HepG2 (cell line): ENCODE measurements around the gene OGG1. TPM values are rescaled to one million over a fixed set of nuclear protein-coding genes. Genes with fewer than 3 reads are reported as not detected.
A peak's percentile ranks its signal among the peaks of the same experiment; 100 is the strongest.

Experiments used
- ASH2L ChIP-seq: fragments of 300-600, 200-600 bp; sonication (generic); IDR thresholded peaks from 2 replicates; pipeline ENCODE4 v1.7.0; 2017; ENCODE audit warnings: low read depth, mild to moderate bottlenecking, moderate library complexity, mixed read lengths, low read length; ENCODE audit not compliant: insufficient read length
- CHD4 ChIP-seq: fragments of 200-600 bp; sonication (generic); IDR thresholded peaks from 2 replicates; pipeline ENCODE4 v1.7.0; 2017; ENCODE audit warnings: mild to moderate bottlenecking, low read length, borderline replicate concordance
- EEA1 ChIP-seq: sonication (generic); formaldehyde crosslinking; IDR thresholded peaks from 2 replicates; pipeline ENCODE4 v1.5.1; 2020; ENCODE audit warnings: mild to moderate bottlenecking, missing genetic modification reagents, borderline replicate concordance
- HMGA1 ChIP-seq: sonication (generic); formaldehyde crosslinking; conservative IDR thresholded peaks from 2 replicates; pipeline ENCODE4 v1.4.0; 2020; ENCODE audit warnings: missing genetic modification reagents
- IRX3 ChIP-seq: sonication (generic); formaldehyde crosslinking; IDR thresholded peaks from 2 replicates; pipeline ENCODE4 v1.8.1; 2023; ENCODE audit warnings: mild to moderate bottlenecking, low read depth, missing genetic modification reagents, borderline replicate concordance
- KLF11 ChIP-seq: IDR thresholded peaks from 2 replicates; pipeline ENCODE4 v1.6.1; 2016; ENCODE audit warnings: missing compliant biosample characterization
- MAZ ChIP-seq, 2 experiments: sonication (generic) in 1 of 2; formaldehyde crosslinking in 1 of 2; IDR thresholded peaks; 2 replicates each; pipeline versions ENCODE4 v1.5.0 to v1.6.1; 2012 to 2020; ENCODE audit warnings: low read depth in 2 of 2, mild to moderate bottlenecking in 2 of 2, borderline replicate concordance in 1 of 2, improper control_type of control experiment in 1 of 2, low read length in 1 of 2, missing genetic modification reagents in 1 of 2, moderate library complexity in 1 of 2
- MTF2 ChIP-seq: sonication (generic); formaldehyde crosslinking; IDR thresholded peaks from 2 replicates; pipeline ENCODE4 v1.5.0; 2020; ENCODE audit warnings: missing genetic modification reagents, borderline replicate concordance
- NKX3-1 ChIP-seq: sonication (generic); formaldehyde crosslinking; IDR thresholded peaks from 2 replicates; pipeline ENCODE4 v1.5.0; 2020; ENCODE audit warnings: missing genetic modification reagents
- PAX8 ChIP-seq: sonication (generic); formaldehyde crosslinking; IDR thresholded peaks from 2 replicates; pipeline ENCODE4 v1.8.0; 2022; ENCODE audit warnings: mild to moderate bottlenecking, missing genetic modification reagents, borderline replicate concordance
- RBM22 ChIP-seq: fragments of 200-400 bp; formaldehyde crosslinking; optimal IDR thresholded peaks from 2 replicates; pipeline ENCODE3; 2017; ENCODE audit warnings: mild to moderate bottlenecking, low read length, moderate library complexity
- TIGD3 ChIP-seq: sonication (generic); formaldehyde crosslinking; IDR thresholded peaks from 2 replicates; pipeline ENCODE4 v1.5.1; 2020; ENCODE audit warnings: mild to moderate bottlenecking, missing genetic modification reagents, borderline replicate concordance
- TP53 ChIP-seq: sonication (generic); formaldehyde crosslinking; conservative IDR thresholded peaks from 2 replicates; pipeline ENCODE4 v1.4.0; 2020; ENCODE audit warnings: missing genetic modification reagents
- UBTF ChIP-seq: sonication (generic); formaldehyde crosslinking; IDR thresholded peaks from 2 replicates; pipeline ENCODE4 v1.4.0; 2020; ENCODE audit warnings: mild to moderate bottlenecking, missing genetic modification reagents
- ZIK1 ChIP-seq: sonication (generic); formaldehyde crosslinking; IDR thresholded peaks from 2 replicates; pipeline ENCODE4 v1.5.0; 2020; ENCODE audit warnings: mild to moderate bottlenecking, low read depth, missing genetic modification reagents, borderline replicate concordance
- ZKSCAN8 ChIP-seq: IDR thresholded peaks from 2 replicates; pipeline ENCODE4 v1.6.1; 2016; ENCODE audit warnings: borderline replicate concordance, missing genetic modification reagents, missing compliant biosample characterization
- ZNF142 ChIP-seq: sonication (generic); formaldehyde crosslinking; IDR thresholded peaks from 2 replicates; pipeline ENCODE4 v1.4.0; 2020; ENCODE audit warnings: missing genetic modification reagents
- ZNF550 ChIP-seq: sonication (generic); formaldehyde crosslinking; IDR thresholded peaks from 2 replicates; pipeline ENCODE4 v1.4.0; 2020; ENCODE audit warnings: mild to moderate bottlenecking, missing genetic modification reagents, borderline replicate concordance
- ZNF7 ChIP-seq: IDR thresholded peaks from 2 replicates; pipeline ENCODE4 v1.6.1; 2016; ENCODE audit warnings: missing biosample characterization, missing genetic modification reagents
- ZSCAN20 ChIP-seq: sonication (generic); formaldehyde crosslinking; IDR thresholded peaks from 2 replicates; pipeline ENCODE4 v1.4.0; 2020; ENCODE audit warnings: missing genetic modification reagents, mild to moderate bottlenecking, borderline replicate concordance
- polyA plus RNA-seq, 8 experiments: library from polyadenylated mRNA; depleted of rRNA in 3 of 8; stranded (reverse) in 7 of 8; unstranded in 1 of 8; fragments of >200 nt; fragmentation: Illumina TruSeq in 4 of 8; extraction: Trizol in 4 of 8; gene quantifications; 2 replicates each; pipeline versions ENCODE4 v1.2.1 to v1.2.3, GENCODE V29; 2011 to 2016; ENCODE audit warnings: low read depth in 4 of 8, missing spikeins in 1 of 8, mixed read lengths in 1 of 8; ENCODE audit not compliant: insufficient read depth in 1 of 8
- total RNA-seq, 5 experiments: library from RNA; depleted of rRNA; stranded (reverse); fragments of >200 nt; fragmentation: Illumina TruSeq; extraction: Trizol; gene quantifications; 2 replicates each; pipeline ENCODE4 v1.2.3, GENCODE V29; 2016; ENCODE audit warnings: low read depth in 1 of 5

Gene OGG1
- total and polyA plus RNA-seq, 2 of the 13 experiments (the other 11 are each of a cell fraction or from before 2014, with no cell fraction given), result 28.7 to 33.2 TPM

- no peak for TF ChIP-seq ZNF142 (CRISPR knock-in tag)
- no peak for TF ChIP-seq MTF2 (CRISPR knock-in tag)
- TF ChIP-seq ASH2L, result no peak
- no peak for TF ChIP-seq HMGA1
- 0 out of 2 replicates have a peak, but pooled peaks have one; percentile 21 for TF ChIP-seq NKX3-1 (CRISPR knock-in tag)
- TF ChIP-seq MAZ (IDR thresholded peaks at IDR 0.05; ENCODE audit: borderline replicate concordance, low read depth, low read length), result no peak
- no peak for TF ChIP-seq MAZ (CRISPR knock-in tag; IDR thresholded peaks at IDR 0.05; ENCODE audit: low read depth)
- TF ChIP-seq CHD4, result peak; percentile 93; the same call in 1 of the 2 replicates
- no peak for TF ChIP-seq RBM22
- no peak for TF ChIP-seq ZSCAN20 (CRISPR knock-in tag)
- TF ChIP-seq ZIK1, result no peak
- no peak for TF ChIP-seq ZKSCAN8 (CRISPR knock-in tag)
- TF ChIP-seq ZNF550 (CRISPR knock-in tag), result no peak
- TF ChIP-seq EEA1 (CRISPR knock-in tag), result no peak
- no peak for TF ChIP-seq KLF11 (CRISPR knock-in tag)
- TF ChIP-seq UBTF, result no peak
- TF ChIP-seq IRX3, result peak; percentile 2; the same call in 1 of the 2 replicates
- TF ChIP-seq ZNF7, result no peak
- TF ChIP-seq TP53, result no peak
- no peak for TF ChIP-seq TIGD3
- no peak for TF ChIP-seq PAX8 (CRISPR knock-in tag)
These were observed 42.1 kb downstream of the OGG1 start (continued) for GRCh38 chr3:9791790-9792404.
